ENCODE data around the gene FYN. TPM values are rescaled to one million over a fixed set of nuclear protein-coding genes. Genes with fewer than 3 reads are reported as not detected.

FYN gene
- total and polyA plus RNA-seq, 2 of the 4 experiments (the other 2 are of a cell fraction), result 30.8 to 36.4 TPM

GRCh38 chr6:111759331-111759835, 113.9 kb downstream of the FYN start:
- intact Hi-C loops (cut with micrococcal nuclease), result no loop called here
- H3K9me3 ChIP-seq (ENCODE audit: control insufficient read depth, insufficient read depth, low read length), result no peaks in the 10 kb centered on the region
- ATAC-seq (ENCODE audit: low read depth) (peak; percentile 56), DNase-seq (peak; percentile 44)
- H3K4me2 ChIP-seq (ENCODE audit: low read depth, low read length), result peak overlapping the region; percentile 79
- peak overlapping the region; percentile 89 for H4K91ac ChIP-seq (ENCODE audit: insufficient read depth, low read depth, low read length)
- POLR2A ChIA-PET (ENCODE audit: unreplicated experiment), result no interaction called here
- peak overlapping the region; percentile 16; the same call in 1 of the 2 replicates for H3K4me3 ChIP-seq (ENCODE audit: insufficient read depth, low read depth, low read length)
- H3K56ac ChIP-seq (ENCODE audit: extremely low read depth, insufficient read depth, low read length), result peak overlapping the region; percentile 75
- peak overlapping the region; percentile 89 for H3K23ac ChIP-seq (ENCODE audit: low read depth, low read length)
- H2BK20ac ChIP-seq (ENCODE audit: low read depth, low read length), result peak overlapping the region; percentile 88
- peak overlapping the region; percentile 83 for H2AFZ ChIP-seq (replicated peaks; ENCODE audit: low read length, poor library complexity)
- BruUV-seq (replicated peaks), result no TSS peak
- H2AK9ac ChIP-seq (replicated peaks; ENCODE audit: low read depth, low read length, poor library complexity), result peak overlapping the region; percentile 2
- TF ChIP-seq CEBPB (IDR thresholded peaks at IDR 0.05; ENCODE audit: low read depth, low read length) (no peak), NFE2L2 (IDR thresholded peaks at IDR 0.05; ENCODE audit: low read depth, low read length) (no peak), MAZ (IDR thresholded peaks at IDR 0.05; ENCODE audit: borderline replicate concordance, low read depth, low read length) (no peak), POLR2A (IDR thresholded peaks at IDR 0.05; ENCODE audit: low read depth, low read length) (no peak), ELK1 (IDR thresholded peaks at IDR 0.05; ENCODE audit: borderline replicate concordance, low read depth, low read length) (no peak), SMC3 (IDR thresholded peaks at IDR 0.05; ENCODE audit: low read depth, low read length) (no peak), RAD21 (IDR thresholded peaks at IDR 0.05; ENCODE audit: low read length) (no peak)
- peak overlapping the region; percentile 82 to 92 for H4K8ac ChIP-seq (ENCODE audit: low read depth in 2 of 2, low read length in 2 of 2)
- H4K5ac ChIP-seq (ENCODE audit: low read depth, low read length), result peak overlapping the region; percentile 95
- H3K4me1 ChIP-seq (ENCODE audit: control insufficient read depth, insufficient read depth, low read length), result peaks cover 39% of the 10 kb centered on the region
- peaks cover 12% of the 10 kb centered on the region for H3K9me1 ChIP-seq (ENCODE audit: insufficient read depth, low read length)
- in situ Hi-C loops (cut with MboI; ENCODE audit: low sequenced_read_pairs), result no loop called here
- H4K20me1 ChIP-seq (ENCODE audit: insufficient read depth, low read length), result 0 out of 2 replicates have a peak, but pooled peaks cover 3% of the 10 kb centered on the region
- peak overlapping the region; percentile 93 for H2BK5ac ChIP-seq (ENCODE audit: low read depth, low read length, poor library complexity, severe bottlenecking)
- peak overlapping the region; percentile 95 for H3K18ac ChIP-seq (ENCODE audit: low read depth, low read length)
- H3K36me3 ChIP-seq (ENCODE audit: control insufficient read depth, insufficient read depth, low read length), result no peaks in the 10 kb centered on the region
- no peaks in the 10 kb centered on the region for H3K27me3 ChIP-seq (ENCODE audit: control insufficient read depth, insufficient read depth, low read length)
- H3K14ac ChIP-seq (replicated peaks; ENCODE audit: low read depth, low read length), result peak overlapping the region; percentile 87
- H3K4ac ChIP-seq (ENCODE audit: low read depth, low read length), result peak overlapping the region; percentile 83
- H2BK120ac ChIP-seq (ENCODE audit: low read depth, low read length), result peak overlapping the region; percentile 85
- peak overlapping the region; percentile 95; the same call in 2 of the 3 replicates for H2BK15ac ChIP-seq (ENCODE audit: low read depth, low read length)
- H2AK5ac ChIP-seq (ENCODE audit: low read depth, low read length), result peak overlapping the region; percentile 54
- peak overlapping the region; percentile 91 for H3K27ac ChIP-seq (ENCODE audit: insufficient read depth, low read length)
- WGBS, 2 experiments (ENCODE audit: extremely low coverage in 2 of 2, insufficient read length in 1 of 2), result 11% methylated on average over 3 of the region's 10 CpGs; no CpG with 5 or more reads in 1 of the 2 experiments
- peaks cover 17 to 33% of the 10 kb centered on the region in 2 experiments for H3K79me1 ChIP-seq (ENCODE audit: low read depth in 1 of 2, low read length in 2 of 2)
- CTCF ChIA-PET, result interaction anchor here (0.6 kb wide), 1 partner anchor 40 kb away, joined by 5 read pairs; no protein-coding TSS in a partner anchor
- dilution Hi-C loops (cut with HindIII; ENCODE audit: low sequenced_read_pairs, unreplicated experiment), result no loop called here
- peak overlapping the region; percentile 68 for H3K9ac ChIP-seq (ENCODE audit: low read depth, low read length)

Data from IMR-90 (cell line).